GM23338 (cell line): ENCODE results near the gene HNRNPC.

ENCODE experiments used
- CREB1 ChIP-seq: fragments of 250-450 bp; sonication (Bioruptor Pico); IDR thresholded peaks from 2 replicates; pipeline ENCODE4 v1.5.0; 2020; ENCODE audit warnings: low read depth, mild to moderate bottlenecking, moderate library complexity
- EZH2 ChIP-seq: fragments of 200-600 bp; sonication (generic); IDR thresholded peaks from one replicate; pipeline ENCODE4 v1.8.0; 2017; ENCODE audit warnings: antibody characterized with exemption, mild to moderate bottlenecking, low read depth; ENCODE audit not compliant: unreplicated experiment
- JUNB ChIP-seq: IDR thresholded peaks from one replicate; pipeline ENCODE4 v1.6.1; 2016; ENCODE audit warnings: antibody characterized with exemption; ENCODE audit not compliant: unreplicated experiment
- TF ChIP-seq, protein P1 (sequence below), 2 experiments: fragments of 200-600 bp in 1 of 2; sonication (generic) in 1 of 2; conservative IDR thresholded peaks; 2 replicates each; pipeline versions ENCODE4 v1.5.1 to v1.6.1; 2016 to 2017; ENCODE audit warnings: antibody characterized with exemption in 2 of 2, low read depth in 2 of 2, mild to moderate bottlenecking in 2 of 2, moderate library complexity in 1 of 2
- TF ChIP-seq, protein P2 (sequence below): IDR thresholded peaks from one replicate; pipeline ENCODE4 v1.6.1; 2018; ENCODE audit warnings: antibody characterized with exemption; ENCODE audit not compliant: unreplicated experiment

DNA sequence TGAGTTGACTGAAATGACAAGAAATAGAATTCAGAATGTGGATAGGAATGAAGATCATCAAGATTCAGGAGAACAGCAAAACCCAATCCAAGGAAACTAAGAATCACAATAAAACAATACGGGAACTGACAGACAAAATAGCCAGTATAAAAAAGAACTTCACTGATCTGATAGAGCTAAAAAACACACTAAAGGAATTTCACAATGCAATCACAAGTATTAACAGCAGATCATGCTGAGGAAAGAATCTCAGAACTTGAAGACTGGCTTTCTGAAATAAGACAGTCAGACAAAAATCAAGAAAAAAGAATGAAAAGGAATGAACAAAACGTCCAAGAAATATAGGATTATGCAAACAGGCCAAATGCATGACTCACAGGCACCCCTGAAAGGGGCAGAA lies 98.1 kb downstream of the HNRNPC start:
- no peak for TF ChIP-seq JUNB
- TF ChIP-seq, protein P1, sequence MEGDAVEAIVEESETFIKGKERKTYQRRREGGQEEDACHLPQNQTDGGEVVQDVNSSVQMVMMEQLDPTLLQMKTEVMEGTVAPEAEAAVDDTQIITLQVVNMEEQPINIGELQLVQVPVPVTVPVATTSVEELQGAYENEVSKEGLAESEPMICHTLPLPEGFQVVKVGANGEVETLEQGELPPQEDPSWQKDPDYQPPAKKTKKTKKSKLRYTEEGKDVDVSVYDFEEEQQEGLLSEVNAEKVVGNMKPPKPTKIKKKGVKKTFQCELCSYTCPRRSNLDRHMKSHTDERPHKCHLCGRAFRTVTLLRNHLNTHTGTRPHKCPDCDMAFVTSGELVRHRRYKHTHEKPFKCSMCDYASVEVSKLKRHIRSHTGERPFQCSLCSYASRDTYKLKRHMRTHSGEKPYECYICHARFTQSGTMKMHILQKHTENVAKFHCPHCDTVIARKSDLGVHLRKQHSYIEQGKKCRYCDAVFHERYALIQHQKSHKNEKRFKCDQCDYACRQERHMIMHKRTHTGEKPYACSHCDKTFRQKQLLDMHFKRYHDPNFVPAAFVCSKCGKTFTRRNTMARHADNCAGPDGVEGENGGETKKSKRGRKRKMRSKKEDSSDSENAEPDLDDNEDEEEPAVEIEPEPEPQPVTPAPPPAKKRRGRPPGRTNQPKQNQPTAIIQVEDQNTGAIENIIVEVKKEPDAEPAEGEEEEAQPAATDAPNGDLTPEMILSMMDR (conservative IDR thresholded peaks at IDR 0.05; ENCODE audit: low read depth in 2 of 2) = no peak
- no peak for TF ChIP-seq EZH2
- TF ChIP-seq, protein P2, sequence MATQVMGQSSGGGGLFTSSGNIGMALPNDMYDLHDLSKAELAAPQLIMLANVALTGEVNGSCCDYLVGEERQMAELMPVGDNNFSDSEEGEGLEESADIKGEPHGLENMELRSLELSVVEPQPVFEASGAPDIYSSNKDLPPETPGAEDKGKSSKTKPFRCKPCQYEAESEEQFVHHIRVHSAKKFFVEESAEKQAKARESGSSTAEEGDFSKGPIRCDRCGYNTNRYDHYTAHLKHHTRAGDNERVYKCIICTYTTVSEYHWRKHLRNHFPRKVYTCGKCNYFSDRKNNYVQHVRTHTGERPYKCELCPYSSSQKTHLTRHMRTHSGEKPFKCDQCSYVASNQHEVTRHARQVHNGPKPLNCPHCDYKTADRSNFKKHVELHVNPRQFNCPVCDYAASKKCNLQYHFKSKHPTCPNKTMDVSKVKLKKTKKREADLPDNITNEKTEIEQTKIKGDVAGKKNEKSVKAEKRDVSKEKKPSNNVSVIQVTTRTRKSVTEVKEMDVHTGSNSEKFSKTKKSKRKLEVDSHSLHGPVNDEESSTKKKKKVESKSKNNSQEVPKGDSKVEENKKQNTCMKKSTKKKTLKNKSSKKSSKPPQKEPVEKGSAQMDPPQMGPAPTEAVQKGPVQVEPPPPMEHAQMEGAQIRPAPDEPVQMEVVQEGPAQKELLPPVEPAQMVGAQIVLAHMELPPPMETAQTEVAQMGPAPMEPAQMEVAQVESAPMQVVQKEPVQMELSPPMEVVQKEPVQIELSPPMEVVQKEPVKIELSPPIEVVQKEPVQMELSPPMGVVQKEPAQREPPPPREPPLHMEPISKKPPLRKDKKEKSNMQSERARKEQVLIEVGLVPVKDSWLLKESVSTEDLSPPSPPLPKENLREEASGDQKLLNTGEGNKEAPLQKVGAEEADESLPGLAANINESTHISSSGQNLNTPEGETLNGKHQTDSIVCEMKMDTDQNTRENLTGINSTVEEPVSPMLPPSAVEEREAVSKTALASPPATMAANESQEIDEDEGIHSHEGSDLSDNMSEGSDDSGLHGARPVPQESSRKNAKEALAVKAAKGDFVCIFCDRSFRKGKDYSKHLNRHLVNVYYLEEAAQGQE = no peak
- TF ChIP-seq CREB1 (CRISPR knock-in tag) = no peak
